SK-N-SH treated with all-trans-retinoic acid at 6 μM for 48 hours (cell line): ENCODE data around the gene BUD23.

Experiments used
- ATAC-seq: fragments of 200-7000 bp; cut with Tn5 transposase; 3 replicates; pipeline ENCODE4 v1.9.1; 2020; ENCODE audit warnings: mild to moderate bottlenecking, moderate library complexity
- BACH2 ChIP-seq: fragments of 250-450 bp; sonication (Bioruptor Pico); IDR thresholded peaks from 2 replicates; pipeline ENCODE4 v1.9.0; 2021; ENCODE audit warnings: mild to moderate bottlenecking, borderline replicate concordance
- CREB5 ChIP-seq: fragments of 250-450 bp; sonication (Bioruptor Pico); IDR thresholded peaks from 2 replicates; pipeline ENCODE4 v1.5.1; 2020; ENCODE audit warnings: low read depth, mild to moderate bottlenecking, moderate library complexity
- CSDC2 ChIP-seq: fragments of 250-450 bp; sonication (Bioruptor Pico); IDR thresholded peaks from 2 replicates; pipeline ENCODE4 v1.5.0; 2020; ENCODE audit warnings: mild to moderate bottlenecking, moderate library complexity
- ESRRG ChIP-seq: fragments of 250-450 bp; sonication (Bioruptor Pico); IDR thresholded peaks from 2 replicates; pipeline ENCODE4 v1.6.1; 2021; ENCODE audit warnings: mild to moderate bottlenecking
- OSR1 ChIP-seq: fragments of 250-450 bp; sonication (Bioruptor Pico); IDR thresholded peaks from 2 replicates; pipeline ENCODE4 v1.8.0; 2022; ENCODE audit warnings: moderate library complexity, mild to moderate bottlenecking, inconsistent platforms
- PPARA ChIP-seq: fragments of 250-450 bp; sonication (Bioruptor Pico); IDR thresholded peaks from 2 replicates; pipeline ENCODE4 v1.5.0; 2020; ENCODE audit warnings: mild to moderate bottlenecking, borderline replicate concordance
- RARB ChIP-seq: fragments of 250-450 bp; sonication (Bioruptor Pico); IDR thresholded peaks from 2 replicates; pipeline ENCODE4 v1.8.0; 2021; ENCODE audit warnings: mild to moderate bottlenecking, moderate library complexity
- SNAI2 ChIP-seq: fragments of 250-450 bp; sonication (Bioruptor Pico); IDR thresholded peaks from 2 replicates; pipeline ENCODE4 v1.5.0; 2020; ENCODE audit warnings: mild to moderate bottlenecking, moderate library complexity
- TCF4 ChIP-seq: fragments of 250-450 bp; sonication (Bioruptor Pico); IDR thresholded peaks from 2 replicates; pipeline ENCODE4 v1.8.0; 2021; ENCODE audit warnings: mild to moderate bottlenecking, moderate library complexity, borderline replicate concordance
- TOX ChIP-seq: fragments of 250-450 bp; sonication (Bioruptor Pico); IDR thresholded peaks from 2 replicates; pipeline ENCODE4 v1.8.0; 2021; ENCODE audit warnings: mild to moderate bottlenecking, moderate library complexity, borderline replicate concordance
- TSHZ2 ChIP-seq: fragments of 250-450 bp; sonication (Bioruptor Pico); IDR thresholded peaks from 2 replicates; pipeline ENCODE4 v1.5.0; 2020; ENCODE audit warnings: mild to moderate bottlenecking, moderate library complexity
- ZFP3 ChIP-seq: fragments of 250-450 bp; sonication (Bioruptor Pico); IDR thresholded peaks from 2 replicates; pipeline ENCODE4 v1.5.0; 2020; ENCODE audit warnings: mild to moderate bottlenecking, moderate library complexity
- ZFP30 ChIP-seq: fragments of 450-650 bp; formaldehyde crosslinking; IDR thresholded peaks from 2 replicates; pipeline ENCODE4 v1.5.0; 2022; ENCODE audit warnings: mild to moderate bottlenecking, moderate library complexity
- ZNF565 ChIP-seq: fragments of 450-650 bp; formaldehyde crosslinking; conservative IDR thresholded peaks from 2 replicates; pipeline ENCODE4 v1.5.0; 2020; ENCODE audit warnings: low read depth, mild to moderate bottlenecking, moderate library complexity
- ZNF70 ChIP-seq: fragments of 450-650 bp; formaldehyde crosslinking; IDR thresholded peaks from 2 replicates; pipeline ENCODE4 v1.5.0; 2020; ENCODE audit warnings: mild to moderate bottlenecking, moderate library complexity
- ZNF8 ChIP-seq: fragments of 450-650 bp; formaldehyde crosslinking; IDR thresholded peaks from 2 replicates; pipeline ENCODE4 v1.5.0; 2020; ENCODE audit warnings: mild to moderate bottlenecking, moderate library complexity
- TF ChIP-seq, protein P1 (sequence below): fragments of 250-450 bp; sonication (Bioruptor Pico); IDR thresholded peaks from 2 replicates; pipeline ENCODE4 v1.8.0; 2020; ENCODE audit warnings: mild to moderate bottlenecking, moderate library complexity, borderline replicate concordance
- TF ChIP-seq, protein P2 (sequence below): fragments of 250-450 bp; sonication (Bioruptor Pico); IDR thresholded peaks from 2 replicates; pipeline ENCODE4 v1.8.0; 2021; ENCODE audit warnings: low read depth, mild to moderate bottlenecking, moderate library complexity, borderline replicate concordance
- TF ChIP-seq, protein P3 (sequence below): fragments of 250-450 bp; sonication (Bioruptor Pico); IDR thresholded peaks from 2 replicates; pipeline ENCODE4 v1.5.1; 2021; ENCODE audit warnings: mild to moderate bottlenecking, moderate library complexity

The BUD23 gene

DNA sequence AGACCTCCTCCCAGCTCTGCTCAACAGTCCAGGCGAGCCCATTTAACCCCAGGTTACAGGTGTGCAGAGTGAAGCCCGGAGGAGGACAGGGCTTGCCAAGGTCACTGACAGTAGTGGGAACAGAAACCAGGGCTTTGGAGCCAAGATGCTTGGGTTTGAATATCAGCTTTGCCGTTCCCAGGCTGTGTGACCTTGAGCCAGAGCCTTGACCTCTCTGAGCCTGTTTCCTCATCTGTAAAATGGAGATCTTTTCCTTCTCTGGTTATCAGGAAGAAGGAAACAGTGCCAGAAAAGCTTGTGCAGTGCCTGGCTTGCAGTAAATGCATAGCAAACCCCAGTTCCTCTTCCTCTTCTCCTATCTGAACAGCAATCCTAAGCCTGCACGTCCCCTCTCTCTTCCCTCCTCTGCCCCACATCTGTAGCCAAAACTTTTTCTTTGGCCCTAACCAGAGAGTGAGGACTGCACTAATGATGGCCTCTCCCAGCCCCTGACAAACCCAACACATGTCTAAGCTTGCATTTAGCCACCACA, 37.7 kb upstream of the BUD23 start:
- TF ChIP-seq, protein P1, sequence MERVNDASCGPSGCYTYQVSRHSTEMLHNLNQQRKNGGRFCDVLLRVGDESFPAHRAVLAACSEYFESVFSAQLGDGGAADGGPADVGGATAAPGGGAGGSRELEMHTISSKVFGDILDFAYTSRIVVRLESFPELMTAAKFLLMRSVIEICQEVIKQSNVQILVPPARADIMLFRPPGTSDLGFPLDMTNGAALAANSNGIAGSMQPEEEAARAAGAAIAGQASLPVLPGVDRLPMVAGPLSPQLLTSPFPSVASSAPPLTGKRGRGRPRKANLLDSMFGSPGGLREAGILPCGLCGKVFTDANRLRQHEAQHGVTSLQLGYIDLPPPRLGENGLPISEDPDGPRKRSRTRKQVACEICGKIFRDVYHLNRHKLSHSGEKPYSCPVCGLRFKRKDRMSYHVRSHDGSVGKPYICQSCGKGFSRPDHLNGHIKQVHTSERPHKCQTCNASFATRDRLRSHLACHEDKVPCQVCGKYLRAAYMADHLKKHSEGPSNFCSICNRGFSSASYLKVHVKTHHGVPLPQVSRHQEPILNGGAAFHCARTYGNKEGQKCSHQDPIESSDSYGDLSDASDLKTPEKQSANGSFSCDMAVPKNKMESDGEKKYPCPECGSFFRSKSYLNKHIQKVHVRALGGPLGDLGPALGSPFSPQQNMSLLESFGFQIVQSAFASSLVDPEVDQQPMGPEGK = no peak
- no peak for TF ChIP-seq BACH2 (CRISPR knock-in tag)
- no peak for ATAC-seq

GRCh38 chr7:73646785-73647724, 36.3 kb upstream of the BUD23 start:
- no peak for TF ChIP-seq RARB (CRISPR knock-in tag)
- TF ChIP-seq ZFP3 (CRISPR knock-in tag) = no peak
- TF ChIP-seq, protein P2, sequence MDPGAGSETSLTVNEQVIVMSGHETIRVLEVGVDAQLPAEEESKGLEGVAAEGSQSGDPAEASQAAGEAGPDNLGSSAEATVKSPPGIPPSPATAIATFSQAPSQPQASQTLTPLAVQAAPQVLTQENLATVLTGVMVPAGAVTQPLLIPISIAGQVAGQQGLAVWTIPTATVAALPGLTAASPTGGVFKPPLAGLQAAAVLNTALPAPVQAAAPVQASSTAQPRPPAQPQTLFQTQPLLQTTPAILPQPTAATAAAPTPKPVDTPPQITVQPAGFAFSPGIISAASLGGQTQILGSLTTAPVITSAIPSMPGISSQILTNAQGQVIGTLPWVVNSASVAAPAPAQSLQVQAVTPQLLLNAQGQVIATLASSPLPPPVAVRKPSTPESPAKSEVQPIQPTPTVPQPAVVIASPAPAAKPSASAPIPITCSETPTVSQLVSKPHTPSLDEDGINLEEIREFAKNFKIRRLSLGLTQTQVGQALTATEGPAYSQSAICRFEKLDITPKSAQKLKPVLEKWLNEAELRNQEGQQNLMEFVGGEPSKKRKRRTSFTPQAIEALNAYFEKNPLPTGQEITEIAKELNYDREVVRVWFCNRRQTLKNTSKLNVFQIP (CRISPR knock-in tag) = no peak
- TF ChIP-seq CSDC2 (CRISPR knock-in tag) = no peak
- no peak for TF ChIP-seq SNAI2 (CRISPR knock-in tag)
- no peak for ATAC-seq

DNA sequence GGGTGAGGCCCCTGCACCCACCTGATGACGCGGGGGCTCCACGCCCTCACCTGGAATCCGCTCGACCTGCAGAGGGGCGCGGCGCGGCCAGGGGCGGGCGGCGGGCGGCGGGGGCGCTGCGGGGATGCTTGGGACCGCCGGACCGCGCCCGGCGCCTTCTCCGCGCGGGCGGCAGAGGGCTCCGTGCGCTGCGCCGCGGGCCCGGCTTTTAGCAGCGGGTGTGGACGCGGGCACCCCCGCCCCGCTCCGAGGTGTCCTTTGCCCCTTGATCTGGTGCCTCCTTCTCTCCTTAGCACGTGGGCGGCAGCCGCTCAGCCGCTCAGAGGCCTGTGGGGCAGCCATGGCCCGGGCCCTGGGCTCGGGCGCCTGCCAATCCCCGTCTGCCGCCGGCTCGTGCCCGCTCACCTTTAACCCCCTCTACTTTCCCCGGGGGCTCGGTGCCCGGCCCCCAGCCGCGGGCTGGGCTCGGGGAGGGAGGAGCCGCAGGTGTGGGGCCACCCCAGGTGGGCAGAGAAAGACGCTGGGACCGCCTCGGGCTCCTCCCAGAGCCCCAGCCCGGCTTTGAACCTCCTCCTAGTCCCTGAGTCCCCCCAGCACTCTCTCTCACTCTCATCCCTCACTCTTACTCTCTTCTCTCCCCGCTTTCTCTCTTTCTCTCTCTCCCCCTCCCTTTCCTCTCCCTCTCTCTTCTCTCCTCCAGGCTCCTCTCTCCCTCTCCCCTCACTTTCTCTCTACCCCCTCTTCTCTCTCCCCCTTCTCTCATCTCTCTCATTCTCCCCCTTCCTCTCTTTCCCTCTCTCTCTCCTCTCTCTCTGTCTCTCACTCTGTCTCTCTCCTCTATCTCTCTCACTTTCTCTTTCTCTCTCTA, 35.4 kb upstream of the BUD23 start:
- ATAC-seq = peak; percentile 64

More for the DNA sequence above, 35.4 kb upstream of the BUD23 start:
- TF ChIP-seq, protein P1 = no peak
- TF ChIP-seq ZFP30 (CRISPR knock-in tag) = no peak
- TF ChIP-seq ZNF8 (CRISPR knock-in tag) = no peak
- TF ChIP-seq CSDC2 (CRISPR knock-in tag) = no peak
- TF ChIP-seq TOX = no peak
- TF ChIP-seq TSHZ2 (CRISPR knock-in tag) = no peak
- TF ChIP-seq SNAI2 (CRISPR knock-in tag) = no peak
- TF ChIP-seq ZNF565 (CRISPR knock-in tag) = no peak
- TF ChIP-seq RARB (CRISPR knock-in tag) = no peak
- TF ChIP-seq PPARA = no peak
- TF ChIP-seq OSR1 = no peak
- no peak for TF ChIP-seq BACH2 (CRISPR knock-in tag)
- no peak for TF ChIP-seq CREB5 (CRISPR knock-in tag)
- no peak for TF ChIP-seq TCF4 (CRISPR knock-in tag)
- TF ChIP-seq ZNF70 (CRISPR knock-in tag) = no peak
- no peak for TF ChIP-seq ZFP3 (CRISPR knock-in tag)
- no peak for TF ChIP-seq ESRRG (CRISPR knock-in tag)
- TF ChIP-seq, protein P3, sequence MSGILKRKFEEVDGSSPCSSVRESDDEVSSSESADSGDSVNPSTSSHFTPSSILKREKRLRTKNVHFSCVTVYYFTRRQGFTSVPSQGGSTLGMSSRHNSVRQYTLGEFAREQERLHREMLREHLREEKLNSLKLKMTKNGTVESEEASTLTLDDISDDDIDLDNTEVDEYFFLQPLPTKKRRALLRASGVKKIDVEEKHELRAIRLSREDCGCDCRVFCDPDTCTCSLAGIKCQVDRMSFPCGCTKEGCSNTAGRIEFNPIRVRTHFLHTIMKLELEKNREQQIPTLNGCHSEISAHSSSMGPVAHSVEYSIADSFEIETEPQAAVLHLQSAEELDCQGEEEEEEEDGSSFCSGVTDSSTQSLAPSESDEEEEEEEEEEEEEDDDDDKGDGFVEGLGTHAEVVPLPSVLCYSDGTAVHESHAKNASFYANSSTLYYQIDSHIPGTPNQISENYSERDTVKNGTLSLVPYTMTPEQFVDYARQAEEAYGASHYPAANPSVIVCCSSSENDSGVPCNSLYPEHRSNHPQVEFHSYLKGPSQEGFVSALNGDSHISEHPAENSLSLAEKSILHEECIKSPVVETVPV (CRISPR knock-in tag) = no peak
- TF ChIP-seq, protein P2 (CRISPR knock-in tag) = no peak
